ENCODE data around the gene MICAL3. TPM values are rescaled to one million over a fixed set of nuclear protein-coding genes. Genes with fewer than 3 reads are reported as not detected.

MICAL3 gene
- total RNA-seq, 3 donors from 2014 or later (not counting 1 experiment from before 2014, with no cell fraction given) = 17.1 to 36.3 (median 34.3) TPM

GRCh38 chr22:18059991-18060390 lies 35.6 kb upstream of the MICAL3 start:
- no peaks in the 10 kb centered on the region for H3K9me3 Mint-ChIP-seq
- H3K36me3 ChIP-seq (ENCODE audit: control insufficient read depth, insufficient read depth, low read length) = no peaks in the 10 kb centered on the region
- 68% methylated on average over 2 of the region's 5 CpGs for WGBS (ENCODE audit: insufficient coverage)
- no peak overlapping the region for H3K27ac Mint-ChIP-seq
- ATAC-seq (no peak), DNase-seq (no peak)
- peaks cover 6% of the 10 kb centered on the region for H3K4me1 ChIP-seq (ENCODE audit: control insufficient read depth, insufficient read depth, low read length)
- intact Hi-C loops (cut with micrococcal nuclease) = loop anchor here (10.0 kb wide), 1 partner anchor 145 kb away; no protein-coding TSS in a partner anchor
- H3K27me3 ChIP-seq (ENCODE audit: control insufficient read depth, insufficient read depth, low read length) = no peaks in the 10 kb centered on the region
- no peak for TF ChIP-seq CTCF (IDR thresholded peaks at IDR 0.05)
- H3K27me3 Mint-ChIP-seq (ENCODE audit: low read depth in 2 of 2) = peaks cover 10 to 14% of the 10 kb centered on the region in 2 donors
- H3K9me3 ChIP-seq (ENCODE audit: control insufficient read depth, insufficient read depth, low read length) = no peaks in the 10 kb centered on the region
- H3K4me1 Mint-ChIP-seq = peaks cover 0 to 2% of the 10 kb centered on the region in 2 donors
- no peak overlapping the region for H3K4me3 Mint-ChIP-seq
- H3K27ac ChIP-seq (ENCODE audit: low read length) = no peak overlapping the region
- H3K36me3 Mint-ChIP-seq = no peaks in the 10 kb centered on the region
- no peak overlapping the region for H3K4me3 ChIP-seq (ENCODE audit: low read length)

GRCh38 chr22:18059473-18059872 lies 35.1 kb upstream of the MICAL3 start:
- intact Hi-C loops (cut with micrococcal nuclease) = no loop called here
- Histone ChIP-seq H3K4me3 (ENCODE audit: low read length) (no peak overlapping the region), H3K36me3 (ENCODE audit: control insufficient read depth, insufficient read depth, low read length) (no peaks in the 10 kb centered on the region), H3K27me3 (ENCODE audit: control insufficient read depth, insufficient read depth, low read length) (no peaks in the 10 kb centered on the region), H3K4me1 (ENCODE audit: control insufficient read depth, insufficient read depth, low read length) (peaks cover 6% of the 10 kb centered on the region), H3K9me3 (ENCODE audit: control insufficient read depth, insufficient read depth, low read length) (no peaks in the 10 kb centered on the region), H3K27ac (ENCODE audit: low read length) (no peak overlapping the region)
- 95% methylated on average over 3 of the region's 3 CpGs for WGBS (ENCODE audit: insufficient coverage)
- Mint-ChIP-seq H3K4me3 (no peak overlapping the region), H3K36me3 (no peaks in the 10 kb centered on the region), H3K27me3 (ENCODE audit: low read depth in 2 of 2) (peaks cover 5 to 8% of the 10 kb centered on the region in 2 donors), H3K9me3 (no peaks in the 10 kb centered on the region), H3K27ac (no peak overlapping the region), H3K4me1 (no peaks in the 10 kb centered on the region)
- DNase-seq (no peak), ATAC-seq (no peak)
- no peak for TF ChIP-seq CTCF (IDR thresholded peaks at IDR 0.05)

- no peaks in the 10 kb centered on the region for H3K36me3 ChIP-seq (ENCODE audit: control insufficient read depth, insufficient read depth, low read length)
- intact Hi-C loops (cut with micrococcal nuclease) = no loop called here
- no peak for TF ChIP-seq CTCF (IDR thresholded peaks at IDR 0.05)
- ATAC-seq = no peak
- 84% methylated on average over 5 of the region's 5 CpGs for WGBS (ENCODE audit: insufficient coverage)
- H3K9me3 ChIP-seq (ENCODE audit: control insufficient read depth, insufficient read depth, low read length) = no peaks in the 10 kb centered on the region
- H3K27ac Mint-ChIP-seq = no peak overlapping the region
- peaks cover 4 to 8% of the 10 kb centered on the region in 2 donors for H3K27me3 Mint-ChIP-seq (ENCODE audit: low read depth in 2 of 2)
- H3K27me3 ChIP-seq (ENCODE audit: control insufficient read depth, insufficient read depth, low read length) = no peaks in the 10 kb centered on the region
- no peak overlapping the region for H3K27ac ChIP-seq (ENCODE audit: low read length)
- peaks cover 6% of the 10 kb centered on the region for H3K4me1 ChIP-seq (ENCODE audit: control insufficient read depth, insufficient read depth, low read length)
- no peaks in the 10 kb centered on the region for H3K9me3 Mint-ChIP-seq
- H3K4me3 ChIP-seq (ENCODE audit: low read length) = no peak overlapping the region
- H3K36me3 Mint-ChIP-seq = no peaks in the 10 kb centered on the region
- H3K4me3 Mint-ChIP-seq = no peak overlapping the region
- DNase-seq = no peak
- no peaks in the 10 kb centered on the region for H3K4me1 Mint-ChIP-seq
Observed at GRCh38 chr22:18059094-18059417, 34.7 kb upstream of the MICAL3 start.

- no peaks in the 10 kb centered on the region for H3K36me3 Mint-ChIP-seq
- 97% methylated on average over 7 of the region's 7 CpGs for WGBS (ENCODE audit: insufficient coverage)
- H3K9me3 ChIP-seq (ENCODE audit: control insufficient read depth, insufficient read depth, low read length) = no peaks in the 10 kb centered on the region
- DNase-seq = no peak
- TF ChIP-seq CTCF (IDR thresholded peaks at IDR 0.05) = no peak
- H3K4me1 ChIP-seq (ENCODE audit: control insufficient read depth, insufficient read depth, low read length) = peaks cover 6% of the 10 kb centered on the region
- H3K4me1 Mint-ChIP-seq = no peaks in the 10 kb centered on the region
- ATAC-seq = no peak
- H3K4me3 Mint-ChIP-seq = no peak overlapping the region
- H3K9me3 Mint-ChIP-seq = no peaks in the 10 kb centered on the region
- peak overlapping the region; percentile 80 for H3K27ac ChIP-seq (ENCODE audit: low read length)
- intact Hi-C loops (cut with micrococcal nuclease) = no loop called here
- H3K27me3 Mint-ChIP-seq (ENCODE audit: low read depth in 2 of 2) = peaks cover 4 to 8% of the 10 kb centered on the region in 2 donors
- H3K27ac Mint-ChIP-seq = no peak overlapping the region
- H3K36me3 ChIP-seq (ENCODE audit: control insufficient read depth, insufficient read depth, low read length) = no peaks in the 10 kb centered on the region
- H3K4me3 ChIP-seq (ENCODE audit: low read length) = no peak overlapping the region
- H3K27me3 ChIP-seq (ENCODE audit: control insufficient read depth, insufficient read depth, low read length) = no peaks in the 10 kb centered on the region
Observed at GRCh38 chr22:18058371-18059093, 34.2 kb upstream of the MICAL3 start.

Data from natural killer cell (primary cell).